Fibroblast of skin of back (primary cell): Measurements from ENCODE around the gene DLG1.

Source experiments
- DNase-seq: peaks from one replicate; pipeline ENCODE4 v3.0.0-alpha.2; 2013

Gene DLG1

GRCh38 chr3:197171481-197172067 is 126.8 kb downstream of the DLG1 start:
- DNase-seq: no peak

- no peak for DNase-seq
Observed at GRCh38 chr3:197169028-197169427, 129.4 kb downstream of the DLG1 start.

- DNase-seq: peak; percentile 53
Observed at GRCh38 chr3:197168606-197169005, 129.8 kb downstream of the DLG1 start.

- no peak for DNase-seq
Observed at GRCh38 chr3:197168063-197168462, 130.3 kb downstream of the DLG1 start.

GRCh38 chr3:197167549-197167948 is 130.9 kb downstream of the DLG1 start:
- DNase-seq: no peak

- DNase-seq: no peak
Observed at GRCh38 chr3:197165890-197166289, 132.5 kb downstream of the DLG1 start.

- DNase-seq: no peak
Observed at GRCh38 chr3:197155046-197155445, 143.4 kb downstream of the DLG1 start.

GRCh38 chr3:197151580-197151979 is 146.8 kb downstream of the DLG1 start:
- peak; percentile 60 for DNase-seq

GRCh38 chr3:197149528-197149927 is 148.9 kb downstream of the DLG1 start:
- no peak for DNase-seq

- no peak for DNase-seq
Observed at GRCh38 chr3:197144188-197144587, 154.2 kb downstream of the DLG1 start.

- DNase-seq: no peak
Observed at GRCh38 chr3:197139586-197139985, 158.8 kb downstream of the DLG1 start.

GRCh38 chr3:197137751-197138150 is 160.7 kb downstream of the DLG1 start:
- DNase-seq: no peak

GRCh38 chr3:197136744-197137143 is 161.7 kb downstream of the DLG1 start:
- DNase-seq: no peak

- DNase-seq: no peak
Observed at GRCh38 chr3:197135212-197135611, 163.2 kb downstream of the DLG1 start.

- peak; percentile 14 for DNase-seq
Observed at GRCh38 chr3:197132916-197133530, 165.4 kb downstream of the DLG1 start.

- peak; percentile 62 for DNase-seq
Observed at GRCh38 chr3:197125636-197126035, 172.8 kb downstream of the DLG1 start.

- no peak for DNase-seq
Observed at GRCh38 chr3:197124713-197125112, 173.7 kb downstream of the DLG1 start.

GRCh38 chr3:197122394-197122793 is 176.0 kb downstream of the DLG1 start:
- DNase-seq: no peak

GRCh38 chr3:197117114-197117513 is 181.3 kb downstream of the DLG1 start:
- no peak for DNase-seq

GRCh38 chr3:197114007-197114406 is 184.4 kb downstream of the DLG1 start:
- DNase-seq: no peak

GRCh38 chr3:197111685-197112084 is 186.7 kb downstream of the DLG1 start:
- no peak for DNase-seq

GRCh38 chr3:197105786-197106185 is 192.6 kb downstream of the DLG1 start:
- no peak for DNase-seq

- no peak for DNase-seq
Observed at GRCh38 chr3:197104738-197105137, 193.7 kb downstream of the DLG1 start.

- peak; percentile 44 for DNase-seq
Observed at GRCh38 chr3:197103766-197104165, 194.6 kb downstream of the DLG1 start.

- no peak for DNase-seq
Observed at GRCh38 chr3:197093871-197094270, 204.5 kb downstream of the DLG1 start.
